Gastroesophageal sphincter (tissue), 3 donors: Measurements from ENCODE around the gene NME4.

Source experiments
- POLR2A ChIP-seq, 2 donors: fragments of 450-650 bp; IDR thresholded peaks; one replicate each; pipeline ENCODE4 v1.6.1; 2017; ENCODE audit warnings: antibody characterized with exemption in 2 of 2, mild to moderate bottlenecking in 2 of 2, moderate library complexity in 1 of 2
- TF ChIP-seq, protein P1 (sequence below), 4 experiments: fragments of 200-600 bp in 2 of 4; fragments of 450-650 bp in 2 of 4; sonication (generic) in 1 of 4; IDR thresholded peaks; one replicate each; pipeline ENCODE4 v1.5.1; 2017 to 2019; ENCODE audit warnings: antibody characterized with exemption in 4 of 4, mild to moderate bottlenecking in 2 of 4, moderate library complexity in 2 of 4

DNA sequence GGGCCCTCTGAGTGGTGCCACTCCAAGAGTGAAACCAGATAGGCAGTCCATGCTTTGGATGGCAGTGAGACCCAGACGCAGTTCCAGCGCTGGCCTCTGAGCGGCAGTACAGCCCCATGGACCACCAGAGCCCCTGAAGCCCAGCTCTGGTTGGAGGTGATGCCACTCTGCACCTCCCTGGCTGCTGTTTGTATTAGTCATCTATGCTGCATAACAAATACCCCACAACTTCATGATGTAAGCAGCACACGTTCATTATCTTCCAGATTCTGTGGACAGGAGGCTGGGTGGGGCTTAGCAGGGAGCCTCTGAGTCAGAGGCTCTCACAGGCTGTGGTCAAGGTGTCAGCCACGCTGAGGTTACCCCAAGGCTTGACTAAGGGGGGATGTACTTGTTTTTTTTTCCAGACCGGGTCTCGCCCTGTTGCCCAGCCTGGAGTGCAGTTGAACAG is 5.1 kb upstream of the NME4 start:
- TF ChIP-seq, protein P1, sequence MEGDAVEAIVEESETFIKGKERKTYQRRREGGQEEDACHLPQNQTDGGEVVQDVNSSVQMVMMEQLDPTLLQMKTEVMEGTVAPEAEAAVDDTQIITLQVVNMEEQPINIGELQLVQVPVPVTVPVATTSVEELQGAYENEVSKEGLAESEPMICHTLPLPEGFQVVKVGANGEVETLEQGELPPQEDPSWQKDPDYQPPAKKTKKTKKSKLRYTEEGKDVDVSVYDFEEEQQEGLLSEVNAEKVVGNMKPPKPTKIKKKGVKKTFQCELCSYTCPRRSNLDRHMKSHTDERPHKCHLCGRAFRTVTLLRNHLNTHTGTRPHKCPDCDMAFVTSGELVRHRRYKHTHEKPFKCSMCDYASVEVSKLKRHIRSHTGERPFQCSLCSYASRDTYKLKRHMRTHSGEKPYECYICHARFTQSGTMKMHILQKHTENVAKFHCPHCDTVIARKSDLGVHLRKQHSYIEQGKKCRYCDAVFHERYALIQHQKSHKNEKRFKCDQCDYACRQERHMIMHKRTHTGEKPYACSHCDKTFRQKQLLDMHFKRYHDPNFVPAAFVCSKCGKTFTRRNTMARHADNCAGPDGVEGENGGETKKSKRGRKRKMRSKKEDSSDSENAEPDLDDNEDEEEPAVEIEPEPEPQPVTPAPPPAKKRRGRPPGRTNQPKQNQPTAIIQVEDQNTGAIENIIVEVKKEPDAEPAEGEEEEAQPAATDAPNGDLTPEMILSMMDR (IDR thresholded peaks at IDR 0.05), result peak in 3 of 4 experiments; percentile 64 to 76 (median 69)
- TF ChIP-seq POLR2A (IDR thresholded peaks at IDR 0.05), result no peak
